PC-3 (cell line): ENCODE measurements around the gene DUOX1.

Experiments used
- EZH2 ChIP-seq: fragments of 300-600 bp; sonication (generic); IDR thresholded peaks from one replicate; pipeline ENCODE4 v1.6.1; 2017; ENCODE audit warnings: antibody characterized with exemption, mild to moderate bottlenecking, low read length; ENCODE audit not compliant: unreplicated experiment
- EZH2phosphoT487 ChIP-seq: fragments of 300-600 bp; sonication (generic); IDR thresholded peaks from 2 replicates; pipeline ENCODE4 v1.6.1; 2018; ENCODE audit warnings: mild to moderate bottlenecking, antibody characterized with exemption, low read length, borderline replicate concordance
- TF ChIP-seq, protein P1 (sequence below): fragments of 300-600 bp; sonication (generic); conservative IDR thresholded peaks from 2 replicates; pipeline ENCODE4 v1.5.1; 2017; ENCODE audit warnings: antibody characterized with exemption, low read depth, mild to moderate bottlenecking, low read length

DNA sequence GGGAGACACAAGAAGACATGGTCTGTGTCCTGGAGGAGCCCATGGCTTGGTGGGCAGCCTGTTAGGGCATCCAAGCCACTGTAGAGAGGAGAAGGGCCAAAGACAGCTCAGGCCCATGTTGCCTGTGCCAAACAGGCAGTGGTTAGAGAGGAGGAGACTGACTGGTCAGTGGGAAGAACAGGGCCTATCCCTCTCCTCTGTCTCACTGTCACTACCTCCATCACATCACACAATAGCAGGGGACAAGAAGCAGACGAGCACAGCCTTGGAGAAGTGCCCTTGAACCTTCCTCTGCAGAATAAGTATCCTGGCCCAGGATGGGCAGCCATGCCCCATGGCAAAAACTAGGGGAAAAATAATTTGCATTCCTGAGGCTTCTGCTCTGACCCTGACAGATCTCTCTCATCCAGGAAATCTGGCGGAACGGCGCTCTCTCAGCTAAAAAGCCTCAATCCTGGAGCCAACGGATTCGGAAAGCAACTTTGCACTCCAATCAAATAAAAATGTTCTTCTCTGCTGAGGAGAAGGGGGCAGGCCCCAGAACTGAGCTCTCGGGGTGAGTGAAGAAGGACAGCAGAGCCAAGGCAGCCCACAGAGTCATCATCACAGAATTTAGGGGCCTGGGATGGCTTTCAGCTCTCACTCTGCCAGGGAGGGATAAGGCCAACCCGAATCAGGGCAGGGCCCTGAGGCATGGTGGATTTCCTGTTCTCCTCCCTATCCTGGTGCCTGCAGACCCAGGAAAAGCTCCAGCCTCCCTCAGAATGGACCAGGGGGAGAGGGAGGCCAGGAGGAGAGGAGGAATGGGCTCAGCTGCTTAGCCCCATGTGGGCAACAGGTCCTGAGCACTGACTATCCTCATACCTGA lies 56.3 kb downstream of the DUOX1 start:
- TF ChIP-seq, protein P1, sequence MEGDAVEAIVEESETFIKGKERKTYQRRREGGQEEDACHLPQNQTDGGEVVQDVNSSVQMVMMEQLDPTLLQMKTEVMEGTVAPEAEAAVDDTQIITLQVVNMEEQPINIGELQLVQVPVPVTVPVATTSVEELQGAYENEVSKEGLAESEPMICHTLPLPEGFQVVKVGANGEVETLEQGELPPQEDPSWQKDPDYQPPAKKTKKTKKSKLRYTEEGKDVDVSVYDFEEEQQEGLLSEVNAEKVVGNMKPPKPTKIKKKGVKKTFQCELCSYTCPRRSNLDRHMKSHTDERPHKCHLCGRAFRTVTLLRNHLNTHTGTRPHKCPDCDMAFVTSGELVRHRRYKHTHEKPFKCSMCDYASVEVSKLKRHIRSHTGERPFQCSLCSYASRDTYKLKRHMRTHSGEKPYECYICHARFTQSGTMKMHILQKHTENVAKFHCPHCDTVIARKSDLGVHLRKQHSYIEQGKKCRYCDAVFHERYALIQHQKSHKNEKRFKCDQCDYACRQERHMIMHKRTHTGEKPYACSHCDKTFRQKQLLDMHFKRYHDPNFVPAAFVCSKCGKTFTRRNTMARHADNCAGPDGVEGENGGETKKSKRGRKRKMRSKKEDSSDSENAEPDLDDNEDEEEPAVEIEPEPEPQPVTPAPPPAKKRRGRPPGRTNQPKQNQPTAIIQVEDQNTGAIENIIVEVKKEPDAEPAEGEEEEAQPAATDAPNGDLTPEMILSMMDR: no peak
- TF ChIP-seq EZH2 (no peak), EZH2phosphoT487 (no peak)
